Osteoblast (primary cell): ENCODE results near the gene ING3. TPM values are rescaled to one million over a fixed set of nuclear protein-coding genes. Genes with fewer than 3 reads are reported as not detected.

Source experiments
- DNase-seq: peaks from one replicate; pipeline ENCODE4 v3.0.0; 2011; ENCODE audit warnings: low spot score, mixed read lengths; ENCODE audit not compliant: insufficient read length; ENCODE audit errors: missing footprints
- H2AFZ ChIP-seq: 2 replicates; pipeline ENCODE4 v1.6.0; 2011; ENCODE audit warnings: mild to moderate bottlenecking, low read length
- H3K27ac ChIP-seq: 2 replicates; pipeline ENCODE4 v1.5.1; 2011; ENCODE audit warnings: mild to moderate bottlenecking, low read depth, low read length, moderate library complexity
- H3K27me3 ChIP-seq: 2 replicates; pipeline ENCODE4 v1.6.0; 2012; ENCODE audit warnings: mild to moderate bottlenecking, control low read depth, inconsistent platforms, low read length, moderate library complexity; ENCODE audit not compliant: insufficient read depth
- H3K36me3 ChIP-seq: 2 replicates; pipeline ENCODE4 v1.5.1; 2011; ENCODE audit warnings: mild to moderate bottlenecking, low read length, control low read depth, moderate library complexity; ENCODE audit not compliant: insufficient read depth
- H3K4me1 ChIP-seq: 2 replicates; pipeline ENCODE4 v1.5.1; 2011; ENCODE audit warnings: mild to moderate bottlenecking, low read length, control low read depth, moderate library complexity; ENCODE audit not compliant: insufficient read depth
- H3K4me2 ChIP-seq: 2 replicates; pipeline ENCODE4 v1.6.0; 2011; ENCODE audit warnings: mild to moderate bottlenecking, low read length; ENCODE audit not compliant: insufficient read depth
- H3K4me3 ChIP-seq: fragments of 200-600 bp; sonication (generic); 3 replicates; pipeline ENCODE4 v1.5.1; 2012; ENCODE audit warnings: mild to moderate bottlenecking, low read length, inconsistent platforms; ENCODE audit not compliant: insufficient read depth
- H3K79me2 ChIP-seq: 2 replicates; pipeline ENCODE4 v1.6.0; 2012; ENCODE audit warnings: mild to moderate bottlenecking, low read length, control low read depth, inconsistent platforms; ENCODE audit not compliant: insufficient read depth
- H3K9me3 ChIP-seq: 2 replicates; pipeline ENCODE4 v1.5.1; 2011; ENCODE audit warnings: low read depth, low read length, control low read depth
- H4K20me1 ChIP-seq: 2 replicates; pipeline ENCODE4 v1.6.0; 2012; ENCODE audit warnings: mild to moderate bottlenecking, low read length, control low read depth; ENCODE audit not compliant: insufficient read depth
- total RNA-seq: library from RNA; depleted of rRNA; stranded (reverse); fragments of >200 nt; gene quantifications from 2 replicates; pipeline ENCODE4 v1.2.3, GENCODE V29; 2012
- TF ChIP-seq, protein P1 (sequence below): IDR thresholded peaks from 2 replicates; pipeline ENCODE4 v1.5.1; 2011; ENCODE audit warnings: mild to moderate bottlenecking, low read depth, low read length, moderate library complexity; ENCODE audit errors: extremely low read depth

The ING3 gene
- total RNA-seq, 1 donor = 16.6 TPM

GRCh38 chr7:121023194-121023593, 72.6 kb downstream of the ING3 start:
- Histone ChIP-seq H2AFZ (no peak overlapping the region), H3K4me3 (no peak overlapping the region), H3K27me3 (no peaks in the 10 kb centered on the region), H3K27ac (no peak overlapping the region), H3K4me2 (no peak overlapping the region), H3K9me3 (no peaks in the 10 kb centered on the region), H3K79me2 (peaks cover 10% of the 10 kb centered on the region), H3K4me1 (peaks cover 43% of the 10 kb centered on the region), H3K36me3 (no peaks in the 10 kb centered on the region), H4K20me1 (no peaks in the 10 kb centered on the region)
- DNase-seq = no peak
- TF ChIP-seq, protein P1, sequence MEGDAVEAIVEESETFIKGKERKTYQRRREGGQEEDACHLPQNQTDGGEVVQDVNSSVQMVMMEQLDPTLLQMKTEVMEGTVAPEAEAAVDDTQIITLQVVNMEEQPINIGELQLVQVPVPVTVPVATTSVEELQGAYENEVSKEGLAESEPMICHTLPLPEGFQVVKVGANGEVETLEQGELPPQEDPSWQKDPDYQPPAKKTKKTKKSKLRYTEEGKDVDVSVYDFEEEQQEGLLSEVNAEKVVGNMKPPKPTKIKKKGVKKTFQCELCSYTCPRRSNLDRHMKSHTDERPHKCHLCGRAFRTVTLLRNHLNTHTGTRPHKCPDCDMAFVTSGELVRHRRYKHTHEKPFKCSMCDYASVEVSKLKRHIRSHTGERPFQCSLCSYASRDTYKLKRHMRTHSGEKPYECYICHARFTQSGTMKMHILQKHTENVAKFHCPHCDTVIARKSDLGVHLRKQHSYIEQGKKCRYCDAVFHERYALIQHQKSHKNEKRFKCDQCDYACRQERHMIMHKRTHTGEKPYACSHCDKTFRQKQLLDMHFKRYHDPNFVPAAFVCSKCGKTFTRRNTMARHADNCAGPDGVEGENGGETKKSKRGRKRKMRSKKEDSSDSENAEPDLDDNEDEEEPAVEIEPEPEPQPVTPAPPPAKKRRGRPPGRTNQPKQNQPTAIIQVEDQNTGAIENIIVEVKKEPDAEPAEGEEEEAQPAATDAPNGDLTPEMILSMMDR = no peak

GRCh38 chr7:121023683-121024511, 73.3 kb downstream of the ING3 start:
- H2AFZ ChIP-seq = peak overlapping the region; percentile 79
- H3K9me3 ChIP-seq = no peaks in the 10 kb centered on the region
- peaks cover 12% of the 10 kb centered on the region for H3K79me2 ChIP-seq
- peak overlapping the region; percentile 29 for H3K27ac ChIP-seq
- DNase-seq = no peak
- H3K27me3 ChIP-seq = no peaks in the 10 kb centered on the region
- no peaks in the 10 kb centered on the region for H3K36me3 ChIP-seq
- TF ChIP-seq, protein P1 = no peak
- peak overlapping the region; percentile 80 for H3K4me2 ChIP-seq
- peaks cover 39% of the 10 kb centered on the region for H3K4me1 ChIP-seq
- no peaks in the 10 kb centered on the region for H4K20me1 ChIP-seq
- H3K4me3 ChIP-seq = peak overlapping the region; percentile 39

DNA sequence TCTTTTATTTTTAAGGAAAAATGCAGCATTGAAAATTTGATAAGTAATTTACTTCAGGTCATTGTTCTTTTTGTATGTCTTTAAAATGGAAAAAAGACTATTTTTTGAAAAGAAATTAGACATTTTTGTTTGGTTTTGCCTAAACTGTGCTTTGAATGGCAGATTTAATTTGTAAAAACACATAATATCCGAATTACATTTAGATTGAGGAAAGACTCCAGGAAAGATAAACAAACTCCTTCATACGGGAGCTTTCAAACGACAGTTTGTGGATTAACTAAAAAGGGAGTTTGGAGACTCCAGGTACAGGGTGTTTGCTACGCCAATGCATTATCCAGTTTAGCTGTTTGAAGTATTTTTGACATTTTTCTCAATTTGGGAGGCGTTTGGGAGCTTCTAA, 74.0 kb downstream of the ING3 start:
- Histone ChIP-seq H3K27ac (peak overlapping the region; percentile 29), H3K4me2 (peak overlapping the region; percentile 80), H3K4me3 (peak overlapping the region; percentile 39), H3K79me2 (peaks cover 12% of the 10 kb centered on the region), H4K20me1 (no peaks in the 10 kb centered on the region), H3K36me3 (no peaks in the 10 kb centered on the region), H3K4me1 (peaks cover 34% of the 10 kb centered on the region), H3K27me3 (no peaks in the 10 kb centered on the region), H3K9me3 (no peaks in the 10 kb centered on the region), H2AFZ (peak overlapping the region; percentile 79)
- DNase-seq = no peak
- TF ChIP-seq, protein P1 = no peak

- Histone ChIP-seq H3K4me2 (no peak overlapping the region), H2AFZ (no peak overlapping the region), H3K4me1 (peaks cover 19% of the 10 kb centered on the region), H3K79me2 (peaks cover 12% of the 10 kb centered on the region), H3K36me3 (no peaks in the 10 kb centered on the region), H3K4me3 (no peak overlapping the region), H3K27me3 (no peaks in the 10 kb centered on the region), H4K20me1 (no peaks in the 10 kb centered on the region), H3K9me3 (no peaks in the 10 kb centered on the region), H3K27ac (no peak overlapping the region)
- TF ChIP-seq, protein P1 = no peak
- no peak for DNase-seq
Measured at GRCh38 chr7:121026159-121026558, 75.6 kb downstream of the ING3 start.
